ENCODE measurements around the gene FAHD1.

The FAHD1 gene

DNA sequence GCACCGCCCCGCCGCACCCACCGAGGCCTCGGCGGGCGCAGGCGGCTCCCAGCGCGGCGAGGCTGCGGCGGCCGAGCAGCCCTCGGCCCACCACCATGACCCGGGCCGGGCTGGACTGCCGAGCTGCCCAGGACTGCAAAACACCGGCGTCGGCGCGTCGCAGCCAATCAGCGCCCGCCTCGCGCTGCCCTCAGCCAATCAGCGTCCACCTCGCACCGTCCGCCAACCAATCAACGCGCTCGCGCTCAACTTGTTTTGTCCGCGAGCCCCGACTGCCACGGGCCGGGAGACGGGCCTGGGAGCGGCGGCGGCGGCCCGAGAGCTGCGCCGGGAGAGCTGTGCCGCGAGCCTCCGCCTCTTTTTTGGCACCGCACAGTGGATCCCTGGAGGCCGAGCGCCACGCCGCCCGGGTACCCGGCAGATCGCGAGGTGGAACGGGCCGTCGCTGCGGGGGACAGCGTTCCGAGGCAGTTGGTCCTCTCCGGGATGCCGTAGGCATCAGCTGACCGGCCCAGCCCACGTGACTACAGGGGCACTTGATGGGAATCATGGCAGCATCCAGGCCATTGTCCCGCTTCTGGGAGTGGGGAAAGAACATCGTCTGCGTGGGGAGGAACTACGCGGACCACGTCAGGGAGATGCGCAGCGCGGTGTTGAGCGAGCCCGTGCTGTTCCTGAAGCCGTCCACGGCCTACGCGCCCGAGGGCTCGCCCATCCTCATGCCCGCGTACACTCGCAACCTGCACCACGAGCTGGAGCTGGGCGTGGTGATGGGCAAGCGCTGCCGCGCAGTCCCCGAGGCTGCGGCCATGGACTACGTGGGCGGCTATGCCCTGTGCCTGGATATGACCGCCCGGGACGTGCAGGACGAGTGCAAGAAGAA is at the start of gene FAHD1, which contains the start of gene HAGH:
TSS of gene FAHD1 (plus strand) at position 516 of the 883 bp plus-strand sequence. CDS start at position 549, 33 bp downstream.
TSS of gene HAGH (minus strand) at position 135 of the 883 bp plus-strand sequence. CDS start at position 97, 38 bp downstream.
- DNase-seq (ENCODE audit: extremely low spot score, insufficient read length, low read depth): peak; percentile 99
- FAIRE-seq: peak; percentile 89

DNA sequence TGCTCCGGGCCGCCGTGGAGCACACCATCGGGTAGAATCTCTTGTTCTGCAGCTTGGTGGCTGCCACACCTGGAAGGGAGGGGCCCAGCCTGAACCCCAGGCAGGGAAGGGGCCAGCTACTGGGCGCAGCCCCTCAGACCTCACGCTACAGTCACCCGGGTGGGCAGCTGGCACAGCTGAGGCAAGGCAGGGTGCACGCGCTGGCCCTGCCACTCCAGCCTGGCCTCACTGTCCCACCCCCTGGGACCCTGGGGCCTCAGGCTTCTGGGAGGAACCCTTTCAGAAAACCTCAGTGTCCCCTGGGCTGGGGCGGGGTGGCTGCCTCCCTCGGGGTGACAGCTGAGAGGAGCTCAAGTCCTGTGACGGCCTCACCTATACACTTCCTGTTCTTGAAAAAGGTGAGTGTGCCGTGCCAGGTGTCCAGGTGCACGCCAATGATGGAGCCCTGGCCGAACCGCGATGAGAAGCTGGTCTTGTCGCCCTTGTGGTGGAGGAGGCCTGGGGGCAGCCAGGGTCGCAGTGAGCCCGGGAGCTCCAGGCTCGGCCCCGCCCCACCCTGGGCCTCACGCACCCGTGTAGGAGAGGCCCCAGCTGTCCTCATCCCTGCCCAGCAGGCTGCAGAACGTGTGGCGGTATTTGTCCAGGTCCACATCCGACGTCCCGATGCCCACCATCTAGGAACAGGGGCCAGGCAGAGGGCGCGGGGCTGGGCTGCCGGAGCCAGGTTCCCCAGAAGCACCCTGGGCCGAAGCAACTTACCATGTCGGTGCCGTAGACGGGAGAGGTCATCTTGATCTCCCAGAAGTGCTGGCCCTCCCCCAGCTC is 49.4 kb upstream of the FAHD1 start:
- FAIRE-seq: no peak
- DNase-seq (ENCODE audit: extremely low spot score, insufficient read length, low read depth): no peak

DNA sequence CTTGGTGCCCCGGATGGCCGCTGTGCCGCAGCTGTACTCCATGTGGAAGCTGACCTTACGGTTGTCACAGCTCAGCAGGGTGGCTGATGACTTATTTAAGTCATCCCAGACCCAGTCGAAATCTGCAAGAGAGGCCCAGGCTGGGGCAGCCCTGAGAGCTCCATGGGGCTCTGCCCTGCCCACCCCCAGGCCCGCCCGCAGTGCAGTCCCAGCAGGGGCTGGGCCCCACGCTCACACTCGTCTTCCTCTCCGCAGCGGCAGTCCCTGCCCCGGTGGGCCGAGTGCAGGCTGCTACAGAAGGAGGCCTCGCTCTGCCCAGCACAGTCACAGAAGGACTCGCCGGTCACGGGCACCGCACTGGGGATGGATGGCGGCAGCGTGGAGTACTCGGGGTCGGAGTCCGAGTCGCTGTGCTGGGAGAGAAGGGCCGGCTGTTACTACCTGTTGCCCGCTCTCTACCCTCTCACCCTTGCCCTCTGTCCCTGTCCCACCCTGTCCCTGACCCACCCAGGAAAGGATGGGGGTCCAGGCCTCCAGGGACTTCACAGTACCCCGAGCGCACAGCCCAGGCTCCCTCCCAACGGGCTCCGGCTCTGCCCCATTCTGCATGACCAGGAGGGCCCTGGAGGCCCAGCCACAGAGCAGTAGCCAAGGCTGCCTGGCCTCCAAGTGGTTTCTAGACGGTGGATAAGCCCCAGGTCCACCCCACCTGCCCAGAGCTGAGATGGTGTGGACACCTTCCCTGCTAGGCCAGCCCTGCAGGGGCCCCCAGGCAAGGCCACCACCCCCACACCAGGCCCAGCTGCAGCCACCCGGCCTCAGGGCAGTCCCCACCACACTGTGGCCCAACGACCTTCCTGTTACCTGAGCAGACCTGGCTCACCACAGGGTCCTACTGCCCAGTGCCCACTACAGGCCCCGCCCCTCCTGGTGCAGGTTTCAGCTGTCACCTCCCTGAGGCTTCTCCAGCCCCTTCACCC is 48.5 kb upstream of the FAHD1 start:
- DNase-seq (ENCODE audit: extremely low spot score, insufficient read length, low read depth) (no peak), FAIRE-seq (no peak)

DNA sequence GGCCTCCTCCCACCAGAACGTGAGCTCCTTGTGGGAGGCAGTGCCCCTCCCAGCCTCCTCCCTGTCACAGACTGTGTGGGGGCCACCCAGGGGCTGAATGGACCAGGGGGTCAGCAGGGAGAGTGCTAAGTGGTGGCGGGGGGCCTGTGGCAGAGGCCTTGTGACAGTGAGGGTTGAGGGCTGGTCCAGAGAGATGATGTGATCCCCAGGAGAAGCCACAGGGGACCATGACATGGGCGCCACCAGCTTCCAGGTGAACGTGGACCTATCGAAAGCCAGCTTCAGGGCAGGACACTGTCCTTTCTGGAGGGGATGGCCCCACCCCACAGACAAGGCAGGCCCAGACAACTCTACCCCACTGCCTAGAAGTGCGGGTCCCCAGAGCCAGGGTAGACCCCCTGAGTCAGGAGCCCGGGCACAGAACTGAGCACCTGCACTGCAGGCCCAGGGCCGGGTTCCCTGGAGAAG is 47.7 kb upstream of the FAHD1 start:
- no peak for DNase-seq (ENCODE audit: extremely low spot score, insufficient read length, low read depth)
- FAIRE-seq: no peak

DNA sequence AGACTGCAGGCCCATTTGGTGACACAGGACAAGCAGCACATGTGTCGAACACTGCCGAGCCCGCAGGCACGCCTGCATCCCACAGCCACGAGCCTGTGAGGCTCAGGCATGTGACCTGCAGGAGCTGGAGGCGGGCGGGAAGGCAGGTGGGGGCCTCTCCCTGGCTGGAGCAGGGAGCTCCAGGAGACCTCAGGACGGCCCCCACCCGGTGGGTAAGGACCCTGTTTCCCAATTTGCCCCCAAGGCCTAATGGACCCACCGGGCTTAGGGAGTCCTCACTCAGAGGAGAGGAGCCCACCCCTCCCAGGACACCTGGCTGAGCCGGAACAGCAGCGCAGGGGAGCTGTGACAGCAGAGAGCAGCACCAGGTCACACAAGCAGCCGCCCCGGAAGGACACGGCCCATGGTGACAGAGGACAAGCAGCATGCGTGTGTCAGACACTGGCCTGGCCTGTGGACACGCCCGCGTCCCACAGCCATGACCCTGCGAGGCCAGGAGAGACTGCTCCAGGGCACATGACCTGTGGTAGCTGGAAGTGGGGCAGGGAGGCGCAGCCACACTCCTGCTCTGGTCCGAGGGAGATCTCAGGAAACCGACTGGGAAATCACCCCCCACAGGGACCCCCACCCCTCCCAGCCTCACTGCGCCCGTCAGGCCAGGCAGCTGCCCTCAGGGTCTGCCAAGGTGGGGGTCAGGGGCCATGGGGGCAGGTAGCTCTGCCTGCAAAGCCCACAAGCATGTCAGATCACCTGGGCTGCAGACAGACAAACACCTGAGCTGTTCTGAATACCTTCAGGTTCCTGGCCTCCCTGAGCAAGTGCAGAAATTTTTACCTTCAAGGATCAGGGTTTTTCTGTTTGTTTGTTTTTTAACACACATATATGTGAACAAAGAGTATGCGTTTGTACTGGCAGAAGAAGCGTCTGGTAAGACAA is 47.0 kb upstream of the FAHD1 start:
- FAIRE-seq (no peak), DNase-seq (ENCODE audit: extremely low spot score, insufficient read length, low read depth) (no peak)

DNA sequence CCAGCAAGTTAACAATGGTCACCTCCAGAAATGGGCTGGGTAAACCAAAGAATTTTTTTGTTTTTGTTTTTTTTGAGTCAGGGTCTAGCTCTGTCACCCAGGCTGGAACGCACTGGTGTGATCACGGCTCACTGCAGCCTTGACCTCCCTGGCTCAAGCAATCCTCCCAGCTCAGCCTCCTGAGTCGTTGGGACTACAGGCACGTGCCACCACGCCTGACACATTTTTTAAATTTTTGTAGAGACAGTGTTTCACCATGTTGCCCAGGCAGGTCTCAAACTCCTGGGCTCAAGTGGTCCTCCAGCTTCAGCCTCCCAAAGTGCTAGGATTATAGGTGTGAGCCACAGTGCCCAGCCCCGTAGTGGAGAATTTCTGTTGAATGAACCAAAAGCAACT is 46.3 kb upstream of the FAHD1 start:
- DNase-seq (ENCODE audit: extremely low spot score, insufficient read length, low read depth) (no peak), FAIRE-seq (no peak)

DNA sequence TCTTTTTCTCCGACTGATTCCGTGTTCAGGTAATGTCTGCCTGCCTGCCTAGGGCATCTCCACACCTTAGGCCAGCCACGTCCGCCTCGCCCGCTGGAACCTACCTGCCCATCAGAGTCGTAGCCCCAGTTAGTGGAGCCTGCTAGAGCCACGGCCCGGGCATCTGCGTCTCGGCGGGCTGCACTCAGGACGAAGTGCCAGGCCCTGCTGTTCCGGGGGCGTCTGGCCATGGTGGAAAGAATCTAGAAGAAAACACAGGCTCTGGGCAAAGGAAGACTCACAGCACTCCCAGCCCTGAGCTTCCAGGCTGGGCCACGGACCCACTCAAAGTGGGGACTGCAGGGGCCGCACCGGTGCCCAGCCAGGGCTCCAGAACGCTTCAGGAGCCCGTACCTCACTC is 45.8 kb upstream of the FAHD1 start:
- FAIRE-seq: no peak
- no peak for DNase-seq (ENCODE audit: extremely low spot score, insufficient read length, low read depth)

DNA sequence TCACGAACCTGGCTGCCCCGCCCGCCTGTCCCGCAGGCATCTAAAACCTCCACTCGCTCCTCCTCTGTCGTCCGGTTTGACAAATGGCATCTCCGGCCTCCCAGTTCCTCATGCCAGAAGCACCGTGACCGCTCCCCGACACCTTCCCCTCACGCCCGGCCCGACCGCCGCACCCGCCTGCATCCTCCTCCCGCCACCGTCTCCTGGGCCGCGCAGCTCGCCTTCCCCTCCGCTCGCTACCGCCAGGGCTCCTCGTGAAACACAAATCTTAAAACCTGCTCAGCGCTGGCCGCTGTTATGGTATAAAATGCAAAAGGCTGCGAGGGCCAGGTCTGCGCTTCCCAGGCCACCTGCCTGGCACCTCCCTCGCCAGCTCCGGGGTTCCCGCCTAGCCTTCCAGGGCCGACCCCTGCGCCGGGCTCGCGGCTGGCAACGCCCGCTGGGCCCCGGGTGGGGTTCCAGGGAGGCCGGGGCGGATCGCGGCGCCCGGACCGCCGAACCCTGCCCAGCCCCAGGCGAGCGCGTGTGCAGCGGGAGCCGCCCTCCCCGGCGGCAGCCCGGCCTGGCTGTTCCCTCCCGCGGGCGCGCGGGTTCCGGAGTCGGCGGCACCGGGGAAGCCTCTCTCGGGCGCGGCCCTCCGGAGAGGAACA is 45.1 kb upstream of the FAHD1 start:
- FAIRE-seq: no peak

DNA sequence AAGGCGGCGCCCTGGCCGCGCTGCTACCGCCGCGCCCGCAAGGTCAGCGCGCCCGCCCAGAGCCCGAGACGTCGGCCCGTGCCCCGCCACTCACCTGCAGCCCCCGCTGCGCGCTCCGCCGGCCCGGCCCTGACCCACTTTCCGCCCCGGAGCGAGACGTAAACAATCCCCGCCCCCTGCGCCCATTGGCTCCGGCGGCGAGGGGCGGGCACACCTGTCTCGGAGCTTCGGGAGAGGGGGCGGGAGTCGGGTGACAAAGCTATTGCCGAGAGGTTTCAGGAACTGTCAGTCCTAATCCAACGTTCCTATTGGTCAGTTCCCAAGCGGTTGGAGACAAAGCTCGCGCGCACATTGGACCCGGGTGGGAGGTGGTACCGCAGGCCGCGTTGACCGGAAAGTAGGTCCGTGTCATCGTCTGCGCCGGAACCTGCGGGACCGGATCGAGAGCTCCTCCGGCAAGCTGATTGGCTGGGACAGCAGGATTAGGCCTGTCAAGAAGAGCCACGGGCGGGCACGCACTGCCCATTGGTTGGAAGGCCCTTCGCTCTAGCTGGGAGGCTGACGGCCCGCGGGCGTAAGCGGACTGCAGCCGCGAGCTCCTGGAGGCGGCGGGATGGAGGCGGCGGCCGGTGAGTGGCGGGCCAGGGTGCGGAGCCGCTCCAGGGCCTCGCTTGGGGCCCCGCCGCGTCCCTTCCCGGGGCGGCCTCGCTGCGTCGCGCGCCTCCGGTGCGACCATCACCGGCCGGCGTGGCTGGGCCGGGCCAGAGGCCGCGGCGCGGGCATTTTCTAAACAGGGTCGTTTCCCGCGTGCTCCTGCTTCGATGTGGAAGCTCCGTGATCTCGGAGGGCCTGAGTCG is 44.4 kb upstream of the FAHD1 start, which contains the start of the genes NUBP2 and SPSB3:
TSS of gene NUBP2 (plus strand) at position 553 of the 857 bp plus-strand sequence. CDS start at position 614, 61 bp downstream.
TSS of gene SPSB3 (minus strand) at position 164 of the 857 bp plus-strand sequence. CDS start 1,088 bp downstream, outside the sequence.
- DNase-seq (ENCODE audit: extremely low spot score, insufficient read length, low read depth) (peak; percentile 95), FAIRE-seq (peak; percentile 100)

More for the DNA sequence above, 45.1 kb upstream of the FAHD1 start:
- DNase-seq (ENCODE audit: extremely low spot score, insufficient read length, low read depth): no peak

DNA sequence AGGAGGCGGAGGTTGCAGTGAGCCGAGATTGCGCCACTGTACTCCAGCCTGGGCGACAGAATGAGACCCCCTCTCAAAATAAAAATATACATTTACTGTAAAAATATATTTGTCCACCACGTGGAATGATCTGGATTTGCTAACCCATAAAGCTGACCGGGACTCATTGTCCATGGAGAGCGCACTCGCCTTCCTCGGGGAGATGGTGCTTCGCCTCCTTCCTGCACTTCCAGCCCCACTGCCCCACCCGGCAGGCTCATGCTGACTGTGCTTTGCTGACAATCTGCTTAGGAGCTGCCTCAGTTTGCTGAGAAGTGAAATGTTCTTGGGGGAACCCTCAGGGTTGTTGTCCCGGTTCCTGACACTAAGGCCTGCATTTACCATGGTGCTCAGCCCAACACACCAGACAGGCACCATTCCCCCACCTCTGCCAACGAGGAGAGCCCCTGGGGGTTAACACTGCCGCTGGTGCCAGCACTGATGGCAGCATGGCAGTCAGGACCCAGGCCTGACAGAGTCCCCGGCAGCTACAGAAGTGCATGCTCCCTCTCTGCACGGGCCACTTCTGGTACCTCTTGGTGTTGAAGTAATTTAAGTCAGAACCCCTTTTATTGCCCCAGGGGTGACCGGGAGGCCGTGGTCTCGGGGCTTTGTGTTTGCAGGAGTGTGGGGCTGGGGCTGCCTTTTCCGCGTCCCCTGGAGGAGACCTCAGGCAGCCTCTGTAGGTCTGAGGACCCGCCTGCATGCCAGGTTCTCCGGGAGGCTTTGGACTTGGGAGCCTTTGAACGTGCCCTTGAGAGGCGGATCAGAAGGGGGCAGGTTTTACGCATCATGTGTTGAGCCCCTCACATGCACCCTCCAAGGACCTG is 41.8 kb upstream of the FAHD1 start:
- no peak for DNase-seq (ENCODE audit: extremely low spot score, insufficient read length, low read depth)
- FAIRE-seq: no peak

DNA sequence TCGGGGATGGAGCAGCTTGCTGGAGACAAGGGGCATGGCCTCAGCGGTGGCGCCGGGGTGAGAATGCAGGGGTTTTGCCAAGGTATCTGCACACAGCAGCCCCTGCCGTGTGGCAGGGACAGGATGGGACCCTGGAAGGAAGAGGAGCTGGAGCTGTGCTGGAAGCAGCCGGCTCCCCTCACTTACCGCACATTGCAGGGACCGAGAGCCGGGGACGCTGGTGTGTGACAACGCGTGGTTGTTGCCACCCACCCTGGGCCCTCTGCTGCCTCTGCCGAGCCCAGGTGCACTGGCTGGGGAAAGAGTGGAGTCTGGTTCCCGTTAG is 41.2 kb upstream of the FAHD1 start:
- FAIRE-seq (no peak), DNase-seq (ENCODE audit: extremely low spot score, insufficient read length, low read depth) (no peak)

DNA sequence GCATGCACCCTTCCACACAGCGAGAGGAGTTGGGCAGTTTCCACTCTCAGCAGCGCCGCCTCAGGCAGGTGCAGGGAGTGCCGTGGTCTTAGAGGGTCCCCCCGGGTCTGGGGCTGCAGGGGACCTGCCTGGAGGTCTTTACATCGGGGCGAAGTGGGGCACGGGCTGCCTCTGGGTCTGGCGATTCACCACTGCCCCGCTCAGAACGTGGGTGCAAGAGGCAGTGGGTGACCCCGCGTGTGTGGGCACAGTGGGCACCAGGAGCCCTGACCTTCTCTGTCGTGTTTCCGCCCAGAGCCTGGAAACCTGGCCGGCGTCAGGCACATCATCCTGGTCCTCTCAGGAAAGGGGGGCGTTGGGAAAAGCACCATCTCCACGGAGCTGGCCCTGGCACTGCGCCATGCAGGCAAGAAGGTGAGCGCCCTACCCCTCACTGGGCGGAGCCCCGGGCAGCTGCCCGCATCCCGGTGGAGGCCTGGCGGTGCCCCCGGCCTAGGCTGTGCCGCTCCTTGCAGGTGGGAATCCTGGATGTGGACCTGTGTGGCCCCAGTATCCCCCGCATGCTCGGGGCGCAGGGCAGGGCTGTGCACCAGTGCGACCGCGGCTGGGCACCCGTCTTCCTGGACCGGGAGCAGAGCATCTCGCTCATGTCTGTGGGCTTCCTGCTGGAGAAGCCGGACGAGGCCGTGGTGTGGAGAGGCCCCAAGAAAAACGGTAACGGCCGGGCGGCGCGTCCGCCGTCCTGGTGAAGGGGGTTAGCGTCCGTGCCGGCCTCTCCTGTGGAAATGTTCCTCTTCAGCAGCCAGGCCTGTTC is 40.6 kb upstream of the FAHD1 start:
- DNase-seq (ENCODE audit: extremely low spot score, insufficient read length, low read depth) (no peak), FAIRE-seq (no peak)

DNA sequence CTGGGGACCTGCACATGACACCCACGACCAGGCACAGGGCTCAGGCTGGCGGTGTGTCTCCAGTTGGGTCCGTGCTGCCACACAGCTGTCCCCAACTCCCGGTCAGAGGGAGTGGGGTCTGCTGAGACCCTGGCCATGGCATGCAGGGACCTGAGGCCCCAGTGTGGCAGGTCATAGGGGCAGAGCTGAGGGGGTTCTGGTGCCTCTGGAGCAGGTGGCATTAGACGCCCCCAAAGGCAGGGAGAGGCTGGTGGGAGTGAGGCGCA is 40.0 kb upstream of the FAHD1 start:
- no peak for DNase-seq (ENCODE audit: extremely low spot score, insufficient read length, low read depth)
- no peak for FAIRE-seq

DNA sequence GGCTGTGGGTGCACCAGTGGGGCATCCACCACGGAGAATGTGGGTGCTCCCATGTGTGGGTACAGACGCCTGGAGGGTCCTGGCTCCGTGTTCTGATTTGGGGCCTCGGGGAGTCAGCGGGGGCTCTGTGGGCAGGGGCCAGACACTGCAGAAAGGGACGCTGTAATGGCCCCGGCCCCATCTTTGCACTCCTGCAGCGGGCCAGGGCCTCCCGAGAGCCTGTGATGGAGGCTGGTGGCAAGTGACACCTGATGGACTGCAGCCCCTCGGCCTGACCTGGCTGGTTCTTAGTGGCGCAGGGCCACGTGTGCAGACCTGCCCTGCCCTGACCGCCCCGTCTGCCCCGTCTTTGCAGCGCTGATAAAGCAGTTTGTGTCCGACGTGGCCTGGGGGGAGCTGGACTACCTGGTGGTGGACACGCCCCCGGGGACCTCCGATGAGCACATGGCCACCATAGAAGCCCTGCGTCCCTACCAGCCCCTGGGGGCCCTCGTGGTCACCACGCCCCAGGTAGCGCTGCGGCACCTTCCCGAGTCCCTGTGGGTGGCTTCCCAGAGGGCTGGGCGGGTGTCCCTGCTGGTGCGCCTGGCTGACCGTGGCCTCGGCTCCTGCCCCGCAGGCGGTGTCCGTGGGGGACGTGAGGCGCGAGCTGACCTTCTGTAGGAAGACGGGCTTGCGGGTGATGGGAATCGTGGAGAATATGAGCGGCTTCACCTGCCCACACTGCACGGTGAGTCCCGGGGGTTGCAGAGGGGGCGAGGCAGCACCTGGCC is 39.5 kb upstream of the FAHD1 start:
- DNase-seq (ENCODE audit: extremely low spot score, insufficient read length, low read depth): no peak
- FAIRE-seq: no peak

Data from GM18507 (cell line).